Upper lobe of right lung (tissue), 1 donor: Measurements from ENCODE around the gene TTC7B. TPM values are rescaled to one million over a fixed set of nuclear protein-coding genes. Genes with fewer than 3 reads are reported as not detected.

Experiments used
- ATAC-seq: fragments of 200-7000 bp; cut with Tn5 transposase; one replicate; pipeline ENCODE4 v1.9.1; 2020; ENCODE audit warnings: mild to moderate bottlenecking, moderate library complexity
- DNase-seq: peaks from one replicate; pipeline ENCODE4 v3.0.0-alpha.2; 2020
- H3K27ac ChIP-seq: fragments of 200-600 bp; one replicate; pipeline ENCODE4 v1.8.0; 2022
- H3K27me3 ChIP-seq: fragments of 200-600 bp; one replicate; pipeline ENCODE4 v1.8.0; 2022; ENCODE audit warnings: mild to moderate bottlenecking
- H3K36me3 ChIP-seq: fragments of 200-600 bp; one replicate; pipeline ENCODE4 v1.8.0; 2022
- H3K4me1 ChIP-seq: fragments of 200-600 bp; one replicate; pipeline ENCODE4 v1.8.0; 2022
- H3K4me3 ChIP-seq: fragments of 200-600 bp; one replicate; pipeline ENCODE4 v1.8.0; 2022; ENCODE audit warnings: mild to moderate bottlenecking
- H3K9me3 ChIP-seq: fragments of 200-600 bp; one replicate; pipeline ENCODE4 v1.8.0; 2022
- intact Hi-C: fragments of 100-400 bp; cut with DNase I; formaldehyde crosslinking; loops from one replicate; pipeline ENCODE4 v1.11.0; 2022
- total RNA-seq: library from RNA; stranded (reverse); fragmentation: NEBNext Ultra II Directional; extraction: Animal tissue kit (Norgen Biotek cat#: 25700); gene quantifications from one replicate; pipeline ENCODE4 v1.2.1, GENCODE V29; 2021
- TF ChIP-seq, protein P1 (sequence below): fragments of 200-600 bp; IDR thresholded peaks from one replicate; pipeline ENCODE4 v1.8.0; 2022; ENCODE audit warnings: antibody characterized with exemption
- donor health status: DM: no; HTN: yes; CAD: no; lungs with severe emphysema.

Gene TTC7B
- total RNA-seq, 1 donor from 2014 or later: 41.5 TPM

DNA sequence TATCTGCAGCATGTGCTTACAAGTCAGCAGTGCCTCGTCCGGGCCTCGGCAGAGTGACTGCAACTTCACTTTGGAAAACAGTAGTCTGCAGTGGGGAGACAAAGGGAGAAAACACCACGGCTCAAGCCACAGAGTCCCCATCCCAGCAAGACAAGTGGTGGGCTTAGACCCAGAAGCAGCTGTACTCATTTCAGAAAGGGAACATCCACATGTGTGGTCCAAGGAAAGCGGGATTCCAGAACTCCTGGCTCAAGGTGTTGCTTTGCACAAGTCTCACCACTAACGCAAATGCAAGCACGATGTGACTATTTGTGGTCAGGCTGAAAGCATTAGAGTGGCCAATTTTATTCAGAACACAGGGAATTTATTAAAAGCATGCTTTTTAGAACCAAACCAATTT lies 198.3 kb downstream of the TTC7B start:
- DNase-seq (no peak), ATAC-seq (no peak)
- TF ChIP-seq, protein P1, sequence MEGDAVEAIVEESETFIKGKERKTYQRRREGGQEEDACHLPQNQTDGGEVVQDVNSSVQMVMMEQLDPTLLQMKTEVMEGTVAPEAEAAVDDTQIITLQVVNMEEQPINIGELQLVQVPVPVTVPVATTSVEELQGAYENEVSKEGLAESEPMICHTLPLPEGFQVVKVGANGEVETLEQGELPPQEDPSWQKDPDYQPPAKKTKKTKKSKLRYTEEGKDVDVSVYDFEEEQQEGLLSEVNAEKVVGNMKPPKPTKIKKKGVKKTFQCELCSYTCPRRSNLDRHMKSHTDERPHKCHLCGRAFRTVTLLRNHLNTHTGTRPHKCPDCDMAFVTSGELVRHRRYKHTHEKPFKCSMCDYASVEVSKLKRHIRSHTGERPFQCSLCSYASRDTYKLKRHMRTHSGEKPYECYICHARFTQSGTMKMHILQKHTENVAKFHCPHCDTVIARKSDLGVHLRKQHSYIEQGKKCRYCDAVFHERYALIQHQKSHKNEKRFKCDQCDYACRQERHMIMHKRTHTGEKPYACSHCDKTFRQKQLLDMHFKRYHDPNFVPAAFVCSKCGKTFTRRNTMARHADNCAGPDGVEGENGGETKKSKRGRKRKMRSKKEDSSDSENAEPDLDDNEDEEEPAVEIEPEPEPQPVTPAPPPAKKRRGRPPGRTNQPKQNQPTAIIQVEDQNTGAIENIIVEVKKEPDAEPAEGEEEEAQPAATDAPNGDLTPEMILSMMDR: no peak
- Histone ChIP-seq H3K9me3 (no peaks in the 10 kb centered on the region), H3K4me1 (peaks cover 9% of the 10 kb centered on the region), H3K27me3 (no peaks in the 10 kb centered on the region), H3K4me3 (no peak overlapping the region), H3K27ac (no peak overlapping the region), H3K36me3 (no peaks in the 10 kb centered on the region)
- intact Hi-C loops: no loop called here

DNA sequence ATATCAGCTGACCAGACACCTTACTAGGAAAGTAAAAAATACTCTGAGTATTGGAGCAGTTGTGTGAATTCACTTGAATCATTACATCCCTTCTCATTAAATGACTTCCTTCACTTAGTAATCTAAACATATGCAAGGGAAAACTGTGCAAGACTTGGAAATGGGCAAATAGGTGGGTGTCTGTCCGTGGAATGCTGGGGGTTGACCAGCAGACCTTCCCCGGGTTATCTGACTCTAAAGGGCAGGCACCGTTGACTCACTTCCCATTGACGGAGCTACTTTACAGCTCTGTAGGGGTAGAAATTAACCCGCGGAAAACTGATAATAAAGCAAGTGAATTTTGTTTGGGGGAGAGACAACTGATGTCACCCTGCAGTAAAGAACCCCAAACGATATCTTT lies 199.3 kb downstream of the TTC7B start:
- Histone ChIP-seq H3K4me3 (no peak overlapping the region), H3K9me3 (no peaks in the 10 kb centered on the region), H3K27me3 (no peaks in the 10 kb centered on the region), H3K36me3 (no peaks in the 10 kb centered on the region), H3K4me1 (peaks cover 18% of the 10 kb centered on the region), H3K27ac (no peak overlapping the region)
- intact Hi-C loops: no loop called here
- DNase-seq (no peak), ATAC-seq (no peak)
- TF ChIP-seq, protein P1: no peak

DNA sequence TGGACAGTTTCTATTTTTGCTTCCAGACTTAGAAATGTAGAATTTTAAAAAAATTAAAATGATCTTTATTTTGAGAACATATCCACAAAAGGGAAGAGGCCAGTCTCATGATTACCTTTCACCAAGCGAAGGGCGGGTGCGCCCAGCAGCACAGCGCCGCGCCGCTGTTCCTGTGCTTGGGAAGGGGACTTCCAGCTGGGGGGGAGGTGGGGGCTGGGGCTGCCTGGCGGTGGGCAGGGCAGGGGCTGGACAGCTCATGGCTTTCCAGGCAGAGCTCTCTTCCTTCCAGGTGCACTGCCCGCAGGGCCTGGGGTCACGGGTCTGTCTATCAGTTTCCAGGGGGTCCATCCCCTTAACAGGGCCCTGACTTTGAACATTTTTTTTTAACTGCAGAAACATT lies 199.9 kb downstream of the TTC7B start:
- H3K9me3 ChIP-seq: no peaks in the 10 kb centered on the region
- TF ChIP-seq, protein P1: no peak
- no peaks in the 10 kb centered on the region for H3K27me3 ChIP-seq
- DNase-seq (no peak), ATAC-seq (no peak)
- intact Hi-C loops: no loop called here
- peaks cover 18% of the 10 kb centered on the region for H3K4me1 ChIP-seq
- H3K27ac ChIP-seq: no peak overlapping the region
- no peak overlapping the region for H3K4me3 ChIP-seq
- no peaks in the 10 kb centered on the region for H3K36me3 ChIP-seq

DNA sequence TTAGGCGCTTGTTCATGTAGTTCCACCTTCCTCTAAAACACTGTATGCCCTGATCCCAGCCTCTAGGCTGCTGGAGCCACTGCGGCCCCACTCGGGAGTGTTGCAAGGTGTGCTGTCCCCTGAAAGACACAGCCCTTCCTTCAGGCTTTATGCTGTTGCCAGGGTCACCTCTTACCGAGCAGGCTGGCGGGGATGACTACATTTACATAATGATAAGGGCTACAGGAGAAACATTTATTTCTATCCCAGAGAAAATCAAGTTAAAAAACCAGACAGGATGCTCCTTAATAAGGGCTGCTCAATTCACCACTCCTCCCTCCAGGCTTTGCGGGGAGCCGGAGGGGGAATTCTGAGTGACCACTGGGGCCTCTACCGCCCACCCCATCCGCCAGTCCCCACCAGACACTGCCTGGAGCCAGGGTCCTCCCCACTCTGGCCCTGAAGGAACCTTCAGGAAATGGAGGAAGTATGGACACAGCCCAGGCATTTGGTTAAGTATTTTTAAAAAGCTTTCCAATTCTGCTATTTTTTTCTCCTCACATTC lies 200.6 kb downstream of the TTC7B start:
- H3K36me3 ChIP-seq: no peaks in the 10 kb centered on the region
- peaks cover 18% of the 10 kb centered on the region for H3K4me1 ChIP-seq
- intact Hi-C loops: no loop called here
- ATAC-seq: no peak
- H3K9me3 ChIP-seq: no peaks in the 10 kb centered on the region
- peak; percentile 41 for DNase-seq
- no peak overlapping the region for H3K27ac ChIP-seq
- no peak overlapping the region for H3K4me3 ChIP-seq
- H3K27me3 ChIP-seq: no peaks in the 10 kb centered on the region
- TF ChIP-seq, protein P1: no peak

DNA sequence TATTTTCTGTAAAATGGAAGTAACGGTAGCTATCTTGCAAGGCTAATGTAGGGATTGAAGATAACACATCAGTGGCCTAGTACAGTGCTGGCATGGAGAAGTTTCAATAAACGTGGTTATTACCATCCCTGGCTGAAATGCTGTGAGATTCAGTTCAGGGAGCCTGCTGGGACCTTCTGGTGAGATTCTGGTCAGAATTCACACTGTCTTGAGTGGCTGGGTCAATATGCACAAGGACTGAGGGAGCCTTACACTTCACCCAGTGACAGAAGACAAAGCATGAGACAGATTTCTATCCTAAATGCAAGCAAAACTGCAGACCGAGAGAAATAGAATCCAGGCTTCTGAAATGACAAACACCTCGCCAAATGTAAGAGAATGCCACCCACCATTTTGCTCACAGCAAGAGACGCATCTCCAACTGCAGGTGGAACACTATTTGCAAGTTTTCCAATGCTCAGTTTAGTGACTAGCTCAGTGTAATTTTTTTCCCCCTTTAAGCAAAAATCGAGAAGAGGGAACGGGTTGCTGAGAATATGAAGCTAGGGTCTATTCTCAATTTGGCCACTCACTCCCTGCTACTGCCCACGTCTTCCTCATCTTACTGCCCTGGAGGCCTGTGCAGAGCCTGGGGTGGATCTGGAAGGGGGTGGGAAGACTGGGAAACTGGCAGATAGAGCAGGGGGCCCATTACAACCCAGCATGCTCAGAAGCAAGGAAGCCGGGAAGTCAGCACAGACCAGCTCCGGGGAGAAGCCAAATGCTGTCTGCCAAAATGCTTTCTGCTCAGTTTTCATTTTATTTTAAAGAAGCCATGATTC lies 201.3 kb downstream of the TTC7B start:
- Histone ChIP-seq H3K36me3 (no peaks in the 10 kb centered on the region), H3K27ac (no peak overlapping the region), H3K27me3 (no peaks in the 10 kb centered on the region), H3K9me3 (no peaks in the 10 kb centered on the region), H3K4me3 (no peak overlapping the region), H3K4me1 (peaks cover 18% of the 10 kb centered on the region)
- TF ChIP-seq, protein P1: no peak
- DNase-seq: no peak
- ATAC-seq: no peak
- intact Hi-C loops: no loop called here
